Embryonic facial prominence (tissue), 1 donor: Measurements from ENCODE around the gene ZNF800.

Experiments
- DNase-seq: peaks from one replicate; pipeline ENCODE4 v3.0.0-alpha.2; 2016; ENCODE audit errors: extremely low spot score

The ZNF800 gene

DNA sequence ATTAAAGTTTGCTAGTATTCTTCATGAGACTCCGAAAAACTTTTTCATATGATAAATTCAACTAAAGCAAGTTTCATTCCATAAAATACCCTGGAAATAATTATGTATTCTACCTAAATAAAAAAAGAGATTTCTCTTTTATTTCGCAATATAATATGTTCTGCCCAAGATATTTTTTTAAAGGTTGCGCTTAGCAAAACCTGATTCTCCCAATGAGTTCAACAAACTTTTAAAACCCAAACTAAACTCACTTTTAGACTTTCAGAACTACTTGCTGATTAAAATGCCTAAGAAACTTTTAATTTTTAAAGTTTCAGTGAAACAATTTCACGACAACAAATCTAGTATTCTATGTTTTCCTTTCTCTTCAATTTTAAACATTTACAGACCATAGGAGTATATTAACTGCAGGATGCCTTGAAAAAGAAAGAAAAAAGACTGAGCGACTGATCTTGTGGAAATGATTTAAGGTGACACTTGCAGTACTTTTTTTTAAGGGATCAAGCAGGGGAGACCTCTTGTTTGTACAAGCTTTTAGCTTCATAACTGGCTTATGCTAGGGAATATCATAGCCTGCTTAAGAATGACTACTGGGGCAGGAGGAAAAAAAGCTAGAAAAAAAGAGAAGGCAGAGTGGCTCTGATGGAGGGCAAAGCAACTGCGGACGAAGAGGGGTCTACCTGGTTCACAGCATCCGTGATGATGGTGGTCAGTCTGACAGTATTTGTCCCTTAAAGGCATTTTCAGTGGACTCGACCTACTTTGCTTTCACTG lies 1.5 kb downstream of the ZNF800 start:
- no peak for DNase-seq

DNA sequence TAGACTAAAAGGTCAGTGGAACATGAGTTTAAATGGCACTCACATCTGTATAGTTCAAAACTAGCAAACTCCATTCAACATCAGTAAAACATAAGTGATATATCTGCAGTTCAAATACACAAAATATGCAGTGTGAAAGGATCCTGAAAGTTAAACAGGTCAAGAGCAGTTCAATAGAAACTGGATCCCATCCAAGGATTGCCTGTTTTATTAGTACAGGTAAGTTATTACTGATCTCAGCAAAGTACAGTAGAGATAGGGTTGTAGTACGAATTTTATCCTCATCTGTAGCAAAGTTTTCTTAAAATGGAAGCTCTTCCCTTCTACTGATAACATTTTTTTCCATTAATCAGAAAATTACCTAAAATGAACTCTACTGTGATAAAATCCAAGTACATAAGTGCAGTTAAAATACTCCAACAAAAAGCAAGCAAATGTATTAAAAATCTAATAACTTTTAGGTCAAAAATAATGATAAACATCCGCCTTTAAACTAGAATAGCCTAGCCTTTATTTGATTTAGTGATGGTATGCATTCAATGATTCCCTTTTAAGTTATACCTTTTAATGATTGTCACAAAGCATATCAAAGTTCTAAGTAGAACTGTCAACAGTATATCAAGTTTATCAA lies 2.2 kb downstream of the ZNF800 start:
- DNase-seq: no peak

- no peak for DNase-seq
These were observed 3.2 kb downstream of the ZNF800 start for GRCh38 chr7:127389321-127389720.

- no peak for DNase-seq
These were observed 4.5 kb downstream of the ZNF800 start for GRCh38 chr7:127387974-127388373.

- DNase-seq: no peak
These were observed 9.2 kb downstream of the ZNF800 start for GRCh38 chr7:127383123-127383835.

- DNase-seq: no peak
These were observed 10.0 kb downstream of the ZNF800 start for GRCh38 chr7:127382301-127383085.

GRCh38 chr7:127380479-127380878 lies 12.0 kb downstream of the ZNF800 start:
- DNase-seq: no peak

GRCh38 chr7:127379642-127380041 lies 12.9 kb downstream of the ZNF800 start:
- no peak for DNase-seq

- DNase-seq: no peak
These were observed 14.0 kb downstream of the ZNF800 start for GRCh38 chr7:127378537-127378936.

GRCh38 chr7:127377425-127377824 lies 15.1 kb downstream of the ZNF800 start:
- DNase-seq: no peak

GRCh38 chr7:127375631-127376030 lies 16.9 kb downstream of the ZNF800 start:
- no peak for DNase-seq

DNA sequence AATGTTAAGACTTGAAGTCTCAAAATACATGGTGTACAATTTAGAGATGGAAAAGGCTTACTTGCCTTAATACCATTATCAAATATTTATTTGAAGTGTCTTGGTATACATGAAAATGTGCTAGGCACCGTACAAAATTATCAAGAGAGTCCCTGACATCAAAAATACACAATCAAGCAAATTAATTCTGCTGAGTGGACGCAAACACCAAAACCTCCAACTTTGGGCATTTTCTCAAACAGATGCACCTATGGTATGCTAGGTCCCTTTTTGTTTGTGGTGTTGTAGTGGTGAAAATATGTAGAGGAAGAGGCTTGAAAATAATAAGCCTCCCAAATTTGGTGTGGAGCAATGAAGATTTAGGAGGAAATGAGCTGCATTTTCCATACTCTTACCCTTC lies 24.8 kb downstream of the ZNF800 start:
- no peak for DNase-seq

GRCh38 chr7:127366680-127367079 lies 25.8 kb downstream of the ZNF800 start:
- no peak for DNase-seq

DNA sequence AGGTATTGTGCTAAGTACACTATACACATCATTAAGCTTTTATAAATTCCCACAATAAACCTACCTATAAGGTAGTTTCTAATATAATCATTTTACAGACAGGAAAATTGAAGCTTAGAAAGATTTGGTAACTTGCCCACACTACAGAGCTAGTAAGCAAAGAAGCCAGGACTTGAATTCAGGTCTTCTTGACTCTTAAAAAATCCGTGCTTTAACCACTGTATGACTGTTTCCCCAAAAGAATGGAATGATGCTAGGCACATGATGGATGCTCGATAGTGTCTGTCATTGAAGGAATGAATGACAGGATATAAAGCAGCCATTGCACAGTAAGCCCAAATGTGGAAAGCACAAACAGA lies 26.6 kb downstream of the ZNF800 start:
- DNase-seq: no peak

- DNase-seq: no peak
These were observed 27.1 kb downstream of the ZNF800 start for GRCh38 chr7:127365164-127365956.

DNA sequence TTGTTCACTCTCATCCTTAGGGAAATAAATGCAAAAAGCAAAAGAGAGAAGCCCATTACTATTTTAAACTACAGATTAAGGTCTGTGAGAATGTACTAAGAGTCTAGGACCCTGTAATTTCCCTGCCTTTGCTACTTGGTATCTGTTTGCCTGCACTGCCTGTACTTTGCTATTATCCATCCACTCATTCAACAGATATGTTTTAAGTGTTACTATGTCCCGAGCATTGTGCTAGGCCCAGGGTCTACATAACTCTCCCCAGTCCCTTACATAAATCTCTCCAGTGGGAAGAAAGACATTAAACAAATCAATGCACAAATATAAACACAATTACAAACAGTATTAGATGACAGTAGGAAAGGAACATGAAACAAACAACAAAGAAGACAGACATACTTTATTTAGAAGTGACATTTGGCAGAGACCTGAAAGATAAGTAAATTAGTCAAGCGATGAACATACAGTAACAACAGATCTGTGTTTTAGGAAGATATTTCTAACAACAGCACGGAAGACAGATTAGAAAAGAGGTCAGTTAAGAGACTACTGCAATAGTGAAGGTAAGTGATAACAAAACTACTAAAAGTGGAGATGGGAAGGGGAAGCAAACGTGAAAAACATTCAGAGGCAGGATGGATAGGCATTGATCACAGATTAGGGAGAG lies 30.0 kb downstream of the ZNF800 start:
- DNase-seq: no peak

GRCh38 chr7:127361736-127362135 lies 30.8 kb downstream of the ZNF800 start:
- no peak for DNase-seq

- no peak for DNase-seq
These were observed 33.5 kb downstream of the ZNF800 start for GRCh38 chr7:127359011-127359410.

GRCh38 chr7:127353897-127354296 lies 38.6 kb downstream of the ZNF800 start:
- DNase-seq: no peak

- DNase-seq: no peak
These were observed 41.9 kb downstream of the ZNF800 start for GRCh38 chr7:127350586-127350985.

GRCh38 chr7:127349881-127350280 lies 42.6 kb downstream of the ZNF800 start:
- no peak for DNase-seq
